ENCODE data around the gene BAIAP2. TPM values are rescaled to one million over a fixed set of nuclear protein-coding genes. Genes with fewer than 3 reads are reported as not detected.

Gene BAIAP2
- total RNA-seq, 1 donor, result 27.5 TPM

- no peak overlapping the region for H3K4me3 ChIP-seq (ENCODE audit: low read depth, low read length)
- no peak for DNase-seq (ENCODE audit: low read depth)
- no peak for TF ChIP-seq CTCF (IDR thresholded peaks at IDR 0.05; ENCODE audit: insufficient read depth, low read length)
Measured at GRCh38 chr17:81161972-81162371, 127.0 kb downstream of the BAIAP2 start.

- no peak overlapping the region for H3K4me3 ChIP-seq (ENCODE audit: low read depth, low read length)
- no peak for TF ChIP-seq CTCF (IDR thresholded peaks at IDR 0.05; ENCODE audit: insufficient read depth, low read length)
- no peak for DNase-seq (ENCODE audit: low read depth)
Measured at GRCh38 chr17:81162491-81162890, 127.5 kb downstream of the BAIAP2 start.

- H3K4me3 ChIP-seq (ENCODE audit: low read depth, low read length), result no peak overlapping the region
- DNase-seq (ENCODE audit: low read depth), result no peak
- no peak for TF ChIP-seq CTCF (IDR thresholded peaks at IDR 0.05; ENCODE audit: insufficient read depth, low read length)
Measured at GRCh38 chr17:81163051-81163695, 128.2 kb downstream of the BAIAP2 start.

GRCh38 chr17:81163703-81164370, 128.9 kb downstream of the BAIAP2 start:
- no peak for DNase-seq (ENCODE audit: low read depth)
- TF ChIP-seq CTCF (IDR thresholded peaks at IDR 0.05; ENCODE audit: insufficient read depth, low read length), result no peak
- H3K4me3 ChIP-seq (ENCODE audit: low read depth, low read length), result no peak overlapping the region

- no peak for DNase-seq (ENCODE audit: low read depth)
- TF ChIP-seq CTCF (IDR thresholded peaks at IDR 0.05; ENCODE audit: insufficient read depth, low read length), result no peak
Measured at GRCh38 chr17:81164371-81165245, 129.7 kb downstream of the BAIAP2 start.

GRCh38 chr17:81165246-81166032, 130.5 kb downstream of the BAIAP2 start, which contains the start of gene PVALEF:
PVALEF (plus strand) TSS chr17:81165507; CDS start chr17:81181227, 15,720 bp downstream.
- peak within 1 kb of the TSS; percentile 31 for H3K4me3 ChIP-seq (ENCODE audit: low read depth, low read length)
- no peak for TF ChIP-seq CTCF (IDR thresholded peaks at IDR 0.05; ENCODE audit: insufficient read depth, low read length)
- no peak for DNase-seq (ENCODE audit: low read depth)

More at GRCh38 chr17:81164371-81165245, 129.7 kb downstream of the BAIAP2 start:
- no peak overlapping the region for H3K4me3 ChIP-seq (ENCODE audit: low read depth, low read length)

All from fibroblast of the aortic adventitia (primary cell).